ENCODE results near the gene C22orf15. TPM values are rescaled to one million over a fixed set of nuclear protein-coding genes. Genes with fewer than 3 reads are reported as not detected.

Gene C22orf15
- total and polyA plus RNA-seq, 9 of the 15 experiments (the other 6 are each of a cell fraction or from before 2014, with no cell fraction given): 0.07 TPM; not detected in 8

DNA sequence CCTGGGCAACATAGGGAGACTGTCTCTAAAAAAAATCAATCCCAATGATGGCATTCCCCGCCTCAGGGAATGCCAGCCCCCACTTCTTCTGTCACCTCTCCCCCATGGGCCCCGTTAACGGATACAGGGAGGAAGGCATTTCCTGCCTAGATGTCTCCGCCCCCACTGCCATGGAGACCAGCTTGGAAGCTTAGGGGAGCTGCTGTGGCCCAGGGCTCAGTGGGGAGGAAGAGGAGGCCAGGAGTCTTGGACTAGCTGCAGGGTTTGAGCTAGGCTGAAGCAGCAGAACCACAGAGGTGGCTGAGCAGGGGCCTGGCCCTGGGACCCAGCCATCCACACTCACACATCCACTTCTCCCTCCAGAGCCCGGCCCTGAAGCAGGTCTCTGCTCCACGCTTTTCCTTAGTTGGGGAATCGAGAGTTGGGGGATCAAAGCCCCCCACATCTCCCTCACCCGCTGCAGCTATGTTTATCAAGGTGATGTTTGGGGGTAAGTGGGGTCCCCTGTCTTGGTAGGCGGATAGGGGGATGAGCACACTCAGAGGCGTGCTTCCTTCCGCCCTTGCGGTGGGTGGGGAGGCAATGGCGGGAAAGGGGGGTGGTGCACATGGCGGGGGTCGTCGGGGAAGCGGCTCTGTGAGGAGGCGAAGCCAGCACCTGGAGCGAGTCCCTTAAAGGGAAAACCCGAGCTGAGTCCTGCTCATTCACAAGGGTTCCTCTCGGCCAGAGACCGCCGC is at the start of gene C22orf15 (continued):
- TF ChIP-seq ZBTB33 (CRISPR knock-in tag; IDR thresholded peaks at IDR 0.05): peak; percentile 55; the same call in 1 of the 2 replicates
- TF ChIP-seq BACH1 (tag; IDR thresholded peaks at IDR 0.05): no peak
- TF ChIP-seq RFX1 (IDR thresholded peaks at IDR 0.05): peak; percentile 60
- no peak for TF ChIP-seq SNIP1 (IDR thresholded peaks at IDR 0.05; ENCODE audit: low read depth)
- TF ChIP-seq ARID3B (CRISPR knock-in tag; IDR thresholded peaks at IDR 0.05; ENCODE audit: borderline replicate concordance): no peak
- TF ChIP-seq ZBTB2 (IDR thresholded peaks at IDR 0.05): no peak
- TF ChIP-seq PRMT5 (CRISPR knock-in tag; IDR thresholded peaks at IDR 0.05): no peak
- no peak for TF ChIP-seq SMAD3 (CRISPR knock-in tag; conservative IDR thresholded peaks at IDR 0.05)
- TF ChIP-seq OTX1 (CRISPR knock-in tag; IDR thresholded peaks at IDR 0.05): no peak
